Measurements from ENCODE around the gene EPHA2.

DNA sequence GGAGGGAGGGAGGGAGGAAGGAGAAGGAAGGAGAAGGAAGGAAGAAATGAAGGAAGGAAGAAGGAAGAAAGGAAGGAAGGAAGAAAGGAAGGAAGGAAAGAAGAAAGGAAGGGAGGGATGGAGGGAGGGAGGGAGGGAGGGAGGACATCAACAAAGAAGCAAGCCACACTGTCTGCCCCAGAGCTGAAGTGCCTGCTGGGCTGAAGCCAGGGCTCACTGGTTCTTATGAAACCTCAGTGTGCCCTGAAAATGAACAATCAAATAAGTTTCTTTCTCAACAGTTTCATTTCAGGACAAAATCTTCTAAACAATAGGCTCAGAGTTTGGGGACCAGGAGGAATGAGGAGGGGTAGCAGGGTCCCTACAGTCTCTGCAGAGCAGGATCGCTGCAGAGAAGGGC, 35.4 kb upstream of the EPHA2 start:
- TF ChIP-seq, protein P1, sequence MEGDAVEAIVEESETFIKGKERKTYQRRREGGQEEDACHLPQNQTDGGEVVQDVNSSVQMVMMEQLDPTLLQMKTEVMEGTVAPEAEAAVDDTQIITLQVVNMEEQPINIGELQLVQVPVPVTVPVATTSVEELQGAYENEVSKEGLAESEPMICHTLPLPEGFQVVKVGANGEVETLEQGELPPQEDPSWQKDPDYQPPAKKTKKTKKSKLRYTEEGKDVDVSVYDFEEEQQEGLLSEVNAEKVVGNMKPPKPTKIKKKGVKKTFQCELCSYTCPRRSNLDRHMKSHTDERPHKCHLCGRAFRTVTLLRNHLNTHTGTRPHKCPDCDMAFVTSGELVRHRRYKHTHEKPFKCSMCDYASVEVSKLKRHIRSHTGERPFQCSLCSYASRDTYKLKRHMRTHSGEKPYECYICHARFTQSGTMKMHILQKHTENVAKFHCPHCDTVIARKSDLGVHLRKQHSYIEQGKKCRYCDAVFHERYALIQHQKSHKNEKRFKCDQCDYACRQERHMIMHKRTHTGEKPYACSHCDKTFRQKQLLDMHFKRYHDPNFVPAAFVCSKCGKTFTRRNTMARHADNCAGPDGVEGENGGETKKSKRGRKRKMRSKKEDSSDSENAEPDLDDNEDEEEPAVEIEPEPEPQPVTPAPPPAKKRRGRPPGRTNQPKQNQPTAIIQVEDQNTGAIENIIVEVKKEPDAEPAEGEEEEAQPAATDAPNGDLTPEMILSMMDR (conservative IDR thresholded peaks at IDR 0.05; ENCODE audit: low read length) = no peak
- TF ChIP-seq EZH2phosphoT487 (IDR thresholded peaks at IDR 0.05; ENCODE audit: borderline replicate concordance, low read depth, low read length) = no peak

All from OCI-LY7 (cell line).